HCT116 (cell line): ENCODE measurements around the gene MSRB2. TPM values are rescaled to one million over a fixed set of nuclear protein-coding genes. Genes with fewer than 3 reads are reported as not detected.

ENCODE experiments used
- ATAC-seq: fragments of 200-7000 bp; cut with Tn5 transposase; 2 replicates; pipeline ENCODE4 v1.9.1; 2020; ENCODE audit warnings: mild to moderate bottlenecking, moderate library complexity
- BruUV-seq: library from RNA; stranded (reverse); fragments of 400-500 nt; replicated peaks from 2 replicates; lab custom pipeline; 2021; lab: Mats Ljungman, UMichigan
- CTCF ChIA-PET: fragments of 300-600 bp; sonication (Branson Sonifier 250); formaldehyde crosslinking; loops from one replicate; lab custom pipeline; 2021; ENCODE audit warnings: antibody characterized with exemption; lab: Charles Lee
- POLR2A ChIA-PET: fragments of 300-600, 350-600 bp; sonication (Branson Sonifier 250); formaldehyde crosslinking; loops from one replicate; lab custom pipeline; 2021; ENCODE audit warnings: antibody characterized with exemption; lab: Charles Lee
- RAD21 ChIA-PET, 2 experiments: fragments of 300-600 bp; sonication (Branson Sonifier 250); formaldehyde crosslinking; loops; one replicate each; lab custom pipeline; 2023; ENCODE audit warnings: low total read pairs in 2 of 2; ENCODE audit not compliant: uncharacterized antibody in 2 of 2, unreplicated experiment in 2 of 2, low non-redundant PET in 1 of 2; lab: Charles Lee
- DNase-seq: peaks from one replicate; pipeline ENCODE4 v3.0.0-alpha.2; 2010; ENCODE audit warnings: low read depth, low spot score
- H2AFZ ChIP-seq: fragments of 200-600 bp; shearing (Covaris generic), sonication (generic); 2 replicates; pipeline ENCODE4 v1.6.1; 2017; ENCODE audit warnings: low read depth, mixed run types, mixed read lengths, antibody characterized with exemption, low read length; ENCODE audit not compliant: poor library complexity, severe bottlenecking
- H3K27ac ChIP-seq: 2 replicates; pipeline ENCODE4 v1.5.1; 2012; ENCODE audit warnings: low read depth, low read length
- H3K27me3 ChIP-seq: fragments of 200-600 bp; sonication (generic); 2 replicates; pipeline ENCODE4 v1.6.1; 2016; ENCODE audit warnings: mixed run types, low read length, mixed read lengths; ENCODE audit not compliant: insufficient read depth
- H3K36me3 ChIP-seq, 2 experiments: fragments of 200-500 bp in 1 of 2; fragments of 200-600 bp in 1 of 2; sonication (Bioruptor generic) in 1 of 2; sonication (generic) in 1 of 2; 2 replicates each; pipeline versions ENCODE4 v1.5.1 to v1.6.1; 2014 to 2016; ENCODE audit warnings: low read length in 2 of 2, inconsistent platforms in 1 of 2, mixed read lengths in 1 of 2, mixed run types in 1 of 2; ENCODE audit not compliant: insufficient read depth in 2 of 2, control insufficient read depth in 1 of 2
- H3K4me1 ChIP-seq, 2 experiments: fragments of 200-600 bp in 1 of 2; sonication (generic) in 1 of 2; 2 replicates each; pipeline versions ENCODE4 v1.5.1 to v1.6.1; 2012 to 2017; ENCODE audit warnings: low read length in 2 of 2, inconsistent platforms in 1 of 2, mild to moderate bottlenecking in 1 of 2, mixed read lengths in 1 of 2, mixed run types in 1 of 2, moderate library complexity in 1 of 2; ENCODE audit not compliant: insufficient read depth in 2 of 2, control insufficient read depth in 1 of 2
- H3K4me2 ChIP-seq: fragments of 200-600 bp; sonication (generic); 2 replicates; pipeline ENCODE4 v1.6.1; 2017; ENCODE audit warnings: mixed run types, low read length, mixed read lengths
- H3K4me3 ChIP-seq, 2 experiments: fragments of 200-600 bp in 1 of 2; sonication (generic) in 1 of 2; replicated peaks in 1 of 2; 2 replicates each; pipeline ENCODE4 v1.5.1; 2011 to 2016; ENCODE audit warnings: low read length in 2 of 2, control low read depth in 1 of 2, low read depth in 1 of 2, mild to moderate bottlenecking in 1 of 2, mixed read lengths in 1 of 2, mixed run types in 1 of 2
- H3K79me2 ChIP-seq: fragments of 200-600 bp; sonication (generic); 2 replicates; pipeline ENCODE4 v1.6.1; 2017; ENCODE audit warnings: mild to moderate bottlenecking, mixed run types, low read length, moderate library complexity, mixed read lengths; ENCODE audit not compliant: insufficient read depth
- H3K9ac ChIP-seq: fragments of 200-600 bp; sonication (generic); 2 replicates; pipeline ENCODE4 v1.6.1; 2016; ENCODE audit warnings: low read length, mixed read lengths
- H3K9me2 ChIP-seq: fragments of 200-600 bp; sonication (generic), shearing (Covaris generic); 2 replicates; pipeline ENCODE4 v1.6.1; 2017; ENCODE audit warnings: mixed run types, mild to moderate bottlenecking, moderate library complexity; ENCODE audit not compliant: insufficient read depth
- H3K9me3 ChIP-seq, 2 experiments: fragments of 200-500 bp in 1 of 2; fragments of 200-600 bp in 1 of 2; sonication (Bioruptor generic) in 1 of 2; sonication (generic) in 1 of 2; 2 replicates each; pipeline ENCODE4 v1.6.1; 2014 to 2017; ENCODE audit warnings: low read length in 2 of 2, mixed read lengths in 2 of 2, inconsistent platforms in 1 of 2, low read depth in 1 of 2, mild to moderate bottlenecking in 1 of 2, mixed run types in 1 of 2, moderate library complexity in 1 of 2; ENCODE audit not compliant: control insufficient read depth in 1 of 2, insufficient read depth in 1 of 2
- H4K20me1 ChIP-seq: fragments of 200-600 bp; sonication (generic), shearing (Covaris generic); 2 replicates; pipeline ENCODE4 v1.6.1; 2017; ENCODE audit warnings: mixed run types, mild to moderate bottlenecking, moderate library complexity; ENCODE audit not compliant: insufficient read depth
- CBX3 ChIP-seq: IDR thresholded peaks from 2 replicates; pipeline ENCODE4 v1.6.1; 2012; ENCODE audit warnings: low read depth
- EGR1 ChIP-seq: IDR thresholded peaks from 2 replicates; pipeline ENCODE4 v1.6.1; 2012; ENCODE audit warnings: low read depth
- EZH2 ChIP-seq: fragments of 200-600 bp; sonication (generic); IDR thresholded peaks from 2 replicates; pipeline ENCODE4 v1.6.1; 2017; ENCODE audit warnings: antibody characterized with exemption, mixed run types
- MAX ChIP-seq: IDR thresholded peaks from 2 replicates; pipeline ENCODE4 v1.6.1; 2012
- POLR2AphosphoS5 ChIP-seq: IDR thresholded peaks from 2 replicates; pipeline ENCODE4 v1.6.1; 2011; ENCODE audit warnings: mild to moderate bottlenecking, low read depth, low read length, moderate library complexity
- SIN3A ChIP-seq: IDR thresholded peaks from 2 replicates; pipeline ENCODE4 v1.6.1; 2012; ENCODE audit warnings: low read depth
- YY1 ChIP-seq: IDR thresholded peaks from 2 replicates; pipeline ENCODE4 v1.6.1; 2011; ENCODE audit warnings: low read length, low read depth, moderate library complexity, mild to moderate bottlenecking; ENCODE audit not compliant: insufficient replicate concordance; ENCODE audit errors: extremely low read depth
- intact Hi-C: fragments of 100-400 bp; cut with micrococcal nuclease; formaldehyde crosslinking; loops from 2 replicates; pipeline ENCODE4 v1.10.0; 2022
- total RNA-seq: library from RNA; stranded (reverse); gene quantifications from one replicate; pipeline ENCODE4 v1.2.1, GENCODE V29; 2021; ENCODE audit not compliant: unreplicated experiment
- TF ChIP-seq, protein P1 (sequence below): IDR thresholded peaks from 2 replicates; pipeline ENCODE4 v1.6.1; 2011; ENCODE audit warnings: mild to moderate bottlenecking, low read length, moderate library complexity; ENCODE audit not compliant: insufficient replicate concordance; ENCODE audit errors: extremely low read depth

Gene MSRB2
- total RNA-seq, 1 experiment from 2014 or later: 13.6 TPM

DNA sequence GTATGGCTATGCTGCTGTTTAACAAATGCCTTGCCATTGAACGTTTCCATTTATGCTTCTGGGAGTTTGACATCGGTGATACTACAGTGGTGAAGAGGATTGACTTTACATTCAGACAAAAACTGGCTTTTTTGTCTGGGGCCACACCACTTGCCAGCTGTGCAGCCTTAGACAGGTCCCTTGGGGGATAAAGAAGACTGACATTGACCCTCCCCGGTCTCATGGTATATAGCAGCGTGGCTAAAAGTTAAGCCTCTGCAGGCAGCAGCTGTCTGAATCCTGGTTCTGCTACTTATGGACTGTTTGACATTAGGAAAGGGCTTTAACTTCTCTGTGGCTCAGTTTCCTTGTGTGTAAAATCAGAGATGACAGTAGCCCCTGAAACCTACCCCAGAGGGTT lies 54.7 kb downstream of the MSRB2 start:
- intact Hi-C loops: loop anchor here (10.0 kb wide), 1 partner anchor 1215 kb away; no protein-coding TSS in a partner anchor

DNA sequence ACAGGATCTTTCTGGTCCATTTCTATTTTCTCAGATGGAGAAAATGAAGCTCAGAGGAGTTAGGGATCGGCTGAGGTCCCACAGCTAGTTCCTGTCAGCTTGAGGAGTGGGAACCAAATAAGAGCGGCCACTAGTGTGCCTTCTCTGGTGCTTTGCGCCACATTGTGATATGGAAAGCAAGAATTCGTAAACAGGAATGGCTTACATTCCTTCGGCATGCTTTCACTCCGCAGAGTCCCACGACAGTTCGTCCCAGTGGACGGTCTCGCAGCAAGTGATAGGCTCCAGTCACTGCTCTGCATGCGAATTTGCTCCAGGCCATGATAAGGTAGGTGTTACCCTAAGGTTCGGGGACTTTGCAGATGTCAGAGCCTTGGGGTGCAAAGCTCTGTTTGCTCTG lies 55.2 kb downstream of the MSRB2 start:
- no peaks in the 10 kb centered on the region for H3K27me3 ChIP-seq
- H2AFZ ChIP-seq: no peak overlapping the region
- ChIA-PET CTCF (no interaction called here), RAD21 (no interaction called here), POLR2A (no interaction called here)
- TF ChIP-seq, protein P1, sequence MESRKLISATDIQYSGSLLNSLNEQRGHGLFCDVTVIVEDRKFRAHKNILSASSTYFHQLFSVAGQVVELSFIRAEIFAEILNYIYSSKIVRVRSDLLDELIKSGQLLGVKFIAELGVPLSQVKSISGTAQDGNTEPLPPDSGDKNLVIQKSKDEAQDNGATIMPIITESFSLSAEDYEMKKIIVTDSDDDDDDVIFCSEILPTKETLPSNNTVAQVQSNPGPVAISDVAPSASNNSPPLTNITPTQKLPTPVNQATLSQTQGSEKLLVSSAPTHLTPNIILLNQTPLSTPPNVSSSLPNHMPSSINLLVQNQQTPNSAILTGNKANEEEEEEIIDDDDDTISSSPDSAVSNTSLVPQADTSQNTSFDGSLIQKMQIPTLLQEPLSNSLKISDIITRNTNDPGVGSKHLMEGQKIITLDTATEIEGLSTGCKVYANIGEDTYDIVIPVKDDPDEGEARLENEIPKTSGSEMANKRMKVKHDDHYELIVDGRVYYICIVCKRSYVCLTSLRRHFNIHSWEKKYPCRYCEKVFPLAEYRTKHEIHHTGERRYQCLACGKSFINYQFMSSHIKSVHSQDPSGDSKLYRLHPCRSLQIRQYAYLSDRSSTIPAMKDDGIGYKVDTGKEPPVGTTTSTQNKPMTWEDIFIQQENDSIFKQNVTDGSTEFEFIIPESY: no peak
- TF ChIP-seq POLR2AphosphoS5 (no peak), MAX (no peak), EGR1 (no peak), EZH2 (no peak)
- H3K4me1 ChIP-seq: peaks cover 0 to 3% of the 10 kb centered on the region in 2 experiments; a peak in 1 of 4 replicates
- H3K79me2 ChIP-seq: no peaks in the 10 kb centered on the region
- no TSS peak for BruUV-seq
- no peak overlapping the region for H3K27ac ChIP-seq
- DNase-seq (no peak), ATAC-seq (no peak)
- H3K9me2 ChIP-seq: no peaks in the 10 kb centered on the region
- intact Hi-C loops: loop anchor here (10.0 kb wide), 1 partner anchor 1214 kb away; no protein-coding TSS in a partner anchor
- H3K9ac ChIP-seq: no peak overlapping the region
- no peaks in the 10 kb centered on the region for H3K9me3 ChIP-seq
- H3K4me2 ChIP-seq: no peak overlapping the region
- no peaks in the 10 kb centered on the region for H3K36me3 ChIP-seq
- no peaks in the 10 kb centered on the region for H4K20me1 ChIP-seq
- H3K4me3 ChIP-seq: no peak overlapping the region

More for the DNA sequence above, 54.7 kb downstream of the MSRB2 start:
- RAD21 ChIA-PET: no interaction called here
- Histone ChIP-seq H3K9me3 (no peaks in the 10 kb centered on the region), H3K4me1 (peaks cover 0 to 3% of the 10 kb centered on the region in 2 experiments; a peak in 1 of 4 replicates)
- no TSS peak for BruUV-seq
- no peak for TF ChIP-seq EGR1
- TF ChIP-seq YY1: no peak
- TF ChIP-seq SIN3A: no peak
- no peak for TF ChIP-seq CBX3
- TF ChIP-seq, all 23 proteins: peak for 0
- Histone ChIP-seq H3K27me3 (no peaks in the 10 kb centered on the region), H3K36me3 (no peaks in the 10 kb centered on the region), H3K9ac (no peak overlapping the region), H3K79me2 (no peaks in the 10 kb centered on the region), H3K9me2 (no peaks in the 10 kb centered on the region), H3K27ac (no peak overlapping the region), H3K4me3 (no peak overlapping the region), H2AFZ (no peak overlapping the region), H4K20me1 (no peaks in the 10 kb centered on the region), H3K4me2 (no peak overlapping the region)
- ChIA-PET CTCF (no interaction called here), POLR2A (no interaction called here)
- ATAC-seq: no peak
- no peak for DNase-seq
